Ovary (tissue), 3 donors: ENCODE data around the gene KIF1C.

ENCODE experiments used
- CTCF ChIP-seq, 3 donors: fragments of 450-650 bp in 2 of 3; fragments of 200-600 bp in 1 of 3; IDR thresholded peaks; one replicate each; pipeline versions ENCODE4 v1.5.1 to v1.8.0; 2016 to 2022; ENCODE audit warnings: antibody characterized with exemption in 3 of 3, mild to moderate bottlenecking in 1 of 3
- EP300 ChIP-seq: sonication (generic); formaldehyde crosslinking; IDR thresholded peaks from one replicate; pipeline ENCODE4 v1.6.1; 2017; ENCODE audit warnings: antibody characterized with exemption
- POLR2A ChIP-seq: fragments of 450-650 bp; IDR thresholded peaks from one replicate; pipeline ENCODE4 v1.6.1; 2017; ENCODE audit warnings: antibody characterized with exemption, mild to moderate bottlenecking, moderate library complexity
- donor health status: DM: no; HTN: no; CAD: no.

GRCh38 chr17:4972752-4973151, 25.0 kb upstream of the KIF1C start:
- TF ChIP-seq CTCF (IDR thresholded peaks at IDR 0.05) (no peak), EP300 (no peak), POLR2A (no peak)
